Gastroesophageal sphincter (tissue), 3 donors: ENCODE results near the gene ZNF385D.

Experiments
- EP300 ChIP-seq: sonication (generic); formaldehyde crosslinking; IDR thresholded peaks from one replicate; pipeline ENCODE4 v1.6.1; 2017; ENCODE audit warnings: antibody characterized with exemption, mild to moderate bottlenecking
- POLR2A ChIP-seq, 2 donors: fragments of 450-650 bp; IDR thresholded peaks; one replicate each; pipeline ENCODE4 v1.6.1; 2017; ENCODE audit warnings: antibody characterized with exemption in 2 of 2, mild to moderate bottlenecking in 2 of 2, moderate library complexity in 1 of 2
- POLR2AphosphoS5 ChIP-seq: sonication (generic); formaldehyde crosslinking; IDR thresholded peaks from one replicate; pipeline ENCODE4 v1.6.1; 2017; ENCODE audit warnings: antibody characterized with exemption
- TF ChIP-seq, protein P1 (sequence below), 4 experiments: fragments of 200-600 bp in 2 of 4; fragments of 450-650 bp in 2 of 4; sonication (generic) in 1 of 4; IDR thresholded peaks; one replicate each; pipeline ENCODE4 v1.5.1; 2017 to 2019; ENCODE audit warnings: antibody characterized with exemption in 4 of 4, mild to moderate bottlenecking in 2 of 4, moderate library complexity in 2 of 4

DNA sequence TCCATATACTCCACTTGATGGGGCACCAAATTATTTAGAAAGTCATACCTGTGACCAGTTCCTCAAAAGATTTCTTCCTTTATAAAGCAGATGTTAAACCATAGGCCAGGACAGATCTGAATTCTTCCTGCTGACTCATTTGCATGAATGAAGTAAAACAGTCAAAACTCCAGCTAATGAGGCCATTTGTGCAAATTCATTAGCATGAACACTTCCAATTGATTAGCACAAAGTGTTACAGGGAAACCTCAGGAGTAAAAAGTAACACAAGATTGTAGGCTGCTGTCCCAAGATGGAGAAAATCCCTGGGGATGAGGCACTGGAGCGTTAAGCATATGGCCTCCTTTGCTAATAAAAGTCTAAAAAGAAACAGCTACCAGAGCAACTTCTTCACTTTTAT, 149.8 kb downstream of the ZNF385D start:
- TF ChIP-seq, protein P1, sequence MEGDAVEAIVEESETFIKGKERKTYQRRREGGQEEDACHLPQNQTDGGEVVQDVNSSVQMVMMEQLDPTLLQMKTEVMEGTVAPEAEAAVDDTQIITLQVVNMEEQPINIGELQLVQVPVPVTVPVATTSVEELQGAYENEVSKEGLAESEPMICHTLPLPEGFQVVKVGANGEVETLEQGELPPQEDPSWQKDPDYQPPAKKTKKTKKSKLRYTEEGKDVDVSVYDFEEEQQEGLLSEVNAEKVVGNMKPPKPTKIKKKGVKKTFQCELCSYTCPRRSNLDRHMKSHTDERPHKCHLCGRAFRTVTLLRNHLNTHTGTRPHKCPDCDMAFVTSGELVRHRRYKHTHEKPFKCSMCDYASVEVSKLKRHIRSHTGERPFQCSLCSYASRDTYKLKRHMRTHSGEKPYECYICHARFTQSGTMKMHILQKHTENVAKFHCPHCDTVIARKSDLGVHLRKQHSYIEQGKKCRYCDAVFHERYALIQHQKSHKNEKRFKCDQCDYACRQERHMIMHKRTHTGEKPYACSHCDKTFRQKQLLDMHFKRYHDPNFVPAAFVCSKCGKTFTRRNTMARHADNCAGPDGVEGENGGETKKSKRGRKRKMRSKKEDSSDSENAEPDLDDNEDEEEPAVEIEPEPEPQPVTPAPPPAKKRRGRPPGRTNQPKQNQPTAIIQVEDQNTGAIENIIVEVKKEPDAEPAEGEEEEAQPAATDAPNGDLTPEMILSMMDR (IDR thresholded peaks at IDR 0.05), result no peak
- TF ChIP-seq EP300 (no peak), POLR2A (IDR thresholded peaks at IDR 0.05) (no peak), POLR2AphosphoS5 (no peak)
